D721Med (cell line): ENCODE data around the gene FBXO47.

ENCODE experiments used
- DNase-seq: peaks from one replicate; pipeline ENCODE4 v3.0.0; 2011; ENCODE audit warnings: low spot score; ENCODE audit not compliant: insufficient read length
- FAIRE-seq: peaks from 2 replicates; lab custom pipeline; 2011; peaks lifted over from hg19 to GRCh38; lab: Jason Lieb, UNC
- CTCF ChIP-seq: IDR thresholded peaks from 2 replicates; pipeline ENCODE4 v1.5.1; 2012; ENCODE audit warnings: mild to moderate bottlenecking, control low read depth; ENCODE audit not compliant: insufficient read depth; ENCODE audit errors: missing control alignments

Gene FBXO47

GRCh38 chr17:38898291-38898679, 68.9 kb downstream of the FBXO47 start:
- TF ChIP-seq CTCF, result no peak
- no peak for FAIRE-seq
- DNase-seq, result no peak

- FAIRE-seq, result no peak
Measured at GRCh38 chr17:38897671-38898290, 69.4 kb downstream of the FBXO47 start.

GRCh38 chr17:38897176-38897575, 70.0 kb downstream of the FBXO47 start:
- no peak for TF ChIP-seq CTCF
- DNase-seq, result no peak
- FAIRE-seq, result no peak

More at GRCh38 chr17:38897671-38898290, 69.4 kb downstream of the FBXO47 start:
- no peak for DNase-seq
- no peak for TF ChIP-seq CTCF

- no peak for TF ChIP-seq CTCF
- DNase-seq, result no peak
- no peak for FAIRE-seq
Measured at GRCh38 chr17:38896346-38896954, 70.8 kb downstream of the FBXO47 start.

- no peak for TF ChIP-seq CTCF
- DNase-seq, result no peak
- FAIRE-seq, result no peak
Measured at GRCh38 chr17:38894276-38894675, 72.9 kb downstream of the FBXO47 start.

- no peak for DNase-seq
Measured at GRCh38 chr17:38893607-38894006, 73.6 kb downstream of the FBXO47 start.

More at GRCh38 chr17:38893607-38894006, 73.6 kb downstream of the FBXO47 start:
- FAIRE-seq, result no peak
- TF ChIP-seq CTCF, result no peak
